Measurements from ENCODE around the gene RASGRF2. TPM values are rescaled to one million over a fixed set of nuclear protein-coding genes. Genes with fewer than 3 reads are reported as not detected.

Gene RASGRF2
- total and polyA plus RNA-seq, 9 of the 15 experiments (the other 6 are each of a cell fraction or from before 2014, with no cell fraction given), result 0.01 to 0.22 (median 0.08) TPM; not detected in 2

GRCh38 chr5:81105261-81105877, 145.2 kb downstream of the RASGRF2 start (continued):
- TF ChIP-seq NKRF (IDR thresholded peaks at IDR 0.05; ENCODE audit: borderline replicate concordance), result no peak
- no peak for TF ChIP-seq THRA (IDR thresholded peaks at IDR 0.05)
- TF ChIP-seq MCM5 (IDR thresholded peaks at IDR 0.05; ENCODE audit: low read depth), result no peak
- no peak for TF ChIP-seq YY1 (IDR thresholded peaks at IDR 0.05; ENCODE audit: borderline replicate concordance in 1 of 3, control insufficient read depth in 1 of 3, extremely low read depth in 1 of 3, insufficient read depth in 3 of 3, insufficient read length in 1 of 3, insufficient replicate concordance in 2 of 3, low read depth in 1 of 3, low read length in 2 of 3)
- no peak for TF ChIP-seq TBP (optimal IDR thresholded peaks at IDR 0.05; ENCODE audit: low read depth, low read length)
- TF ChIP-seq, protein P1, sequence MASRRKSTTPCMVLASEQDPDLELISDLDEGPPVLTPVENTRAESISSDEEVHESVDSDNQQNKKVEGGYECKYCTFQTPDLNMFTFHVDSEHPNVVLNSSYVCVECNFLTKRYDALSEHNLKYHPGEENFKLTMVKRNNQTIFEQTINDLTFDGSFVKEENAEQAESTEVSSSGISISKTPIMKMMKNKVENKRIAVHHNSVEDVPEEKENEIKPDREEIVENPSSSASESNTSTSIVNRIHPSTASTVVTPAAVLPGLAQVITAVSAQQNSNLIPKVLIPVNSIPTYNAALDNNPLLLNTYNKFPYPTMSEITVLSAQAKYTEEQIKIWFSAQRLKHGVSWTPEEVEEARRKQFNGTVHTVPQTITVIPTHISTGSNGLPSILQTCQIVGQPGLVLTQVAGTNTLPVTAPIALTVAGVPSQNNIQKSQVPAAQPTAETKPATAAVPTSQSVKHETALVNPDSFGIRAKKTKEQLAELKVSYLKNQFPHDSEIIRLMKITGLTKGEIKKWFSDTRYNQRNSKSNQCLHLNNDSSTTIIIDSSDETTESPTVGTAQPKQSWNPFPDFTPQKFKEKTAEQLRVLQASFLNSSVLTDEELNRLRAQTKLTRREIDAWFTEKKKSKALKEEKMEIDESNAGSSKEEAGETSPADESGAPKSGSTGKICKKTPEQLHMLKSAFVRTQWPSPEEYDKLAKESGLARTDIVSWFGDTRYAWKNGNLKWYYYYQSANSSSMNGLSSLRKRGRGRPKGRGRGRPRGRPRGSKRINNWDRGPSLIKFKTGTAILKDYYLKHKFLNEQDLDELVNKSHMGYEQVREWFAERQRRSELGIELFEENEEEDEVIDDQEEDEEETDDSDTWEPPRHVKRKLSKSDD (conservative IDR thresholded peaks at IDR 0.05; ENCODE audit: low read length), result no peak
- TF ChIP-seq MYBL2 (IDR thresholded peaks at IDR 0.05; ENCODE audit: low read depth), result no peak
- TF ChIP-seq MYBL2 (CRISPR knock-in tag; IDR thresholded peaks at IDR 0.05; ENCODE audit: borderline replicate concordance), result no peak
- no peak for TF ChIP-seq CSDE1 (IDR thresholded peaks at IDR 0.05)
- TF ChIP-seq, protein P2, sequence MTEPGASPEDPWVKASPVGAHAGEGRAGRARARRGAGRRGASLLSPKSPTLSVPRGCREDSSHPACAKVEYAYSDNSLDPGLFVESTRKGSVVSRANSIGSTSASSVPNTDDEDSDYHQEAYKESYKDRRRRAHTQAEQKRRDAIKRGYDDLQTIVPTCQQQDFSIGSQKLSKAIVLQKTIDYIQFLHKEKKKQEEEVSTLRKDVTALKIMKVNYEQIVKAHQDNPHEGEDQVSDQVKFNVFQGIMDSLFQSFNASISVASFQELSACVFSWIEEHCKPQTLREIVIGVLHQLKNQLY (CRISPR knock-in tag; conservative IDR thresholded peaks at IDR 0.05), result no peak
- TF ChIP-seq PATZ1 (CRISPR knock-in tag; IDR thresholded peaks at IDR 0.05; ENCODE audit: borderline replicate concordance), result no peak

Measured in K562 (cell line).